WERI-Rb-1 (cell line): ENCODE results near the gene AKR1C2.
"Not testable (repeated sequence)": the region's sequence is repeated elsewhere in the genome, so short reads cannot be mapped to it uniquely, and the experiment has no call there.

Experiments used
- DNase-seq: peaks from one replicate; pipeline ENCODE4 v3.0.0-alpha.2; 2020
- H3K27ac ChIP-seq: fragments of 250-450 bp; sonication (Bioruptor Pico); 2 replicates; pipeline ENCODE4 v1.5.1; 2020; ENCODE audit warnings: mild to moderate bottlenecking, moderate library complexity
- H3K27me3 ChIP-seq: fragments of 250-450 bp; sonication (Bioruptor Pico); 2 replicates; pipeline ENCODE4 v1.5.1; 2021; ENCODE audit warnings: mild to moderate bottlenecking, low read depth, moderate library complexity; ENCODE audit not compliant: insufficient read depth, severe bottlenecking
- H3K36me3 ChIP-seq: fragments of 250-450 bp; sonication (Bioruptor Pico); 2 replicates; pipeline ENCODE4 v1.5.1; 2020; ENCODE audit warnings: mild to moderate bottlenecking, moderate library complexity
- H3K4me3 ChIP-seq: 2 replicates; pipeline ENCODE4 v1.5.1; 2011; ENCODE audit warnings: low read depth, mild to moderate bottlenecking, control low read depth, low read length
- H3K9me3 ChIP-seq: fragments of 250-450 bp; sonication (Bioruptor Pico); 2 replicates; pipeline ENCODE4 v1.5.1; 2021; ENCODE audit warnings: mild to moderate bottlenecking, moderate library complexity; ENCODE audit not compliant: severe bottlenecking
- TF ChIP-seq, protein P1 (sequence below): IDR thresholded peaks from 2 replicates; pipeline ENCODE4 v1.5.1; 2011; ENCODE audit warnings: low read depth, mild to moderate bottlenecking, control low read depth, inconsistent platforms, low read length

AKR1C2 gene

DNA sequence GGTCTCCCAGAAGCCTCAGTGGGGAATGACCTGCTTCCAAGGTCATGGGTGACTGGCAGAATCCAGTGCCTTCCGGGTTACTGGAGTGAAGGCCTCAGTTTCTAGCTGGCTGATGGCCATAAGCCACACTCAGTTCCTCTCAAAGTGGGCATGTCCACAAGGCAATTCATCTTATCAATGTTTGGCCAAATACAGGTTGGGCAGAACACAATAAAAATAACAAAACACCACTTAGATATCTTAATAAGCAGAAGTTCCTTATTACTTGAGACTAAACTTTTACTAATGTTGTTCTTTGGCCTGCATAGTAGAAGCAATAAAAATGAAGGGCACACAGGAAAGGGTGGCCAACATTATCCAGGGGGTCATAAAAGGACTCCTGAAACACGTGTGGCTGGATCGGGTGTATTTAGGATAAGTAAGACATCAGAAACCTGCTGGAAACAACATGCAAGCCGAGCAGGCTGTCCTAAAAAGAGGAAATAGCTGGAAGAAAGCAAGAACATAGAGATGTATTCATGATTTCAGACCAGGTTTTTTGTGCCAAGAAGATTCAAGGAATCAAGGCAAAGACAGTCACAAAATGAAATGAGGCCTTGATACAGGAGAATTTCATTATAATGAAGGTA, 19.6 kb upstream of the AKR1C2 start:
- TF ChIP-seq, protein P1, sequence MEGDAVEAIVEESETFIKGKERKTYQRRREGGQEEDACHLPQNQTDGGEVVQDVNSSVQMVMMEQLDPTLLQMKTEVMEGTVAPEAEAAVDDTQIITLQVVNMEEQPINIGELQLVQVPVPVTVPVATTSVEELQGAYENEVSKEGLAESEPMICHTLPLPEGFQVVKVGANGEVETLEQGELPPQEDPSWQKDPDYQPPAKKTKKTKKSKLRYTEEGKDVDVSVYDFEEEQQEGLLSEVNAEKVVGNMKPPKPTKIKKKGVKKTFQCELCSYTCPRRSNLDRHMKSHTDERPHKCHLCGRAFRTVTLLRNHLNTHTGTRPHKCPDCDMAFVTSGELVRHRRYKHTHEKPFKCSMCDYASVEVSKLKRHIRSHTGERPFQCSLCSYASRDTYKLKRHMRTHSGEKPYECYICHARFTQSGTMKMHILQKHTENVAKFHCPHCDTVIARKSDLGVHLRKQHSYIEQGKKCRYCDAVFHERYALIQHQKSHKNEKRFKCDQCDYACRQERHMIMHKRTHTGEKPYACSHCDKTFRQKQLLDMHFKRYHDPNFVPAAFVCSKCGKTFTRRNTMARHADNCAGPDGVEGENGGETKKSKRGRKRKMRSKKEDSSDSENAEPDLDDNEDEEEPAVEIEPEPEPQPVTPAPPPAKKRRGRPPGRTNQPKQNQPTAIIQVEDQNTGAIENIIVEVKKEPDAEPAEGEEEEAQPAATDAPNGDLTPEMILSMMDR: no peak
- DNase-seq: no peak
- no peaks in the 10 kb centered on the region for H3K36me3 ChIP-seq

DNA sequence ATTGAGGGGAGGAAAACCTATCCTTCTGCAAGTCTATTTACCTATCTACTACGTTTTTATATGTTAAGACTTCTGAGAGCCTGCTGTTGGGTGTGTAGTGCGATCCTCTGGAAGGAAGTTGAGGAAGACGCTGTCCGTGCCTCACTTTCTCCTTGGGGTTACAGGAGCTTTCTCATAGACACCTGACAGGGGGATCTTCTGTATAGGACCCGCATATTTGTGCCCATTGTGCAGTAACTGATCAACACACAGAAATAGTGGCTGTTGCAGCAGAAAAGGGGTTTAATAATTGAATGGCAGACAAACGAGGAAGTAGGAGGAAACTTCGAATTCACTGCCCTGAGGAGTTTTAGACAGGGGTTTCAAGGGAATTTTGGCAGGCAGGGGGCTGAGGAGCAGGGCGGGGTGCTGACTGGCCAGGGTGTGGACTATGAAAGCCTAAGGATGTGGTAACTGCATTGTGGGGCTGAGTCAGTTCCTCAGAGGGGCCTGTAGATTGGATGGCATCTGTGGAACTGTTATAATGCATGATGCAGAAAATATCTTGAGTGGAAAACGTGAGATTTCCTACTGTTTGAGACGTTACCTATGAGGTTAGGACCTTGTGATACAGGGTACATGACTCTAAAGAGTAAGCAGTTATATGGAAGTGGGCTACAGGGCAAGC, 18.1 kb upstream of the AKR1C2 start:
- not testable (repeated sequence) for H3K36me3 ChIP-seq, H3K9me3 ChIP-seq, DNase-seq, H3K4me3 ChIP-seq, H3K27me3 ChIP-seq, H3K27ac ChIP-seq

More for the DNA sequence above, 19.6 kb upstream of the AKR1C2 start:
- H3K9me3 ChIP-seq: no peaks in the 10 kb centered on the region
- no peaks in the 10 kb centered on the region for H3K27me3 ChIP-seq
- H3K27ac ChIP-seq: no peak overlapping the region
- no peak overlapping the region for H3K4me3 ChIP-seq

DNA sequence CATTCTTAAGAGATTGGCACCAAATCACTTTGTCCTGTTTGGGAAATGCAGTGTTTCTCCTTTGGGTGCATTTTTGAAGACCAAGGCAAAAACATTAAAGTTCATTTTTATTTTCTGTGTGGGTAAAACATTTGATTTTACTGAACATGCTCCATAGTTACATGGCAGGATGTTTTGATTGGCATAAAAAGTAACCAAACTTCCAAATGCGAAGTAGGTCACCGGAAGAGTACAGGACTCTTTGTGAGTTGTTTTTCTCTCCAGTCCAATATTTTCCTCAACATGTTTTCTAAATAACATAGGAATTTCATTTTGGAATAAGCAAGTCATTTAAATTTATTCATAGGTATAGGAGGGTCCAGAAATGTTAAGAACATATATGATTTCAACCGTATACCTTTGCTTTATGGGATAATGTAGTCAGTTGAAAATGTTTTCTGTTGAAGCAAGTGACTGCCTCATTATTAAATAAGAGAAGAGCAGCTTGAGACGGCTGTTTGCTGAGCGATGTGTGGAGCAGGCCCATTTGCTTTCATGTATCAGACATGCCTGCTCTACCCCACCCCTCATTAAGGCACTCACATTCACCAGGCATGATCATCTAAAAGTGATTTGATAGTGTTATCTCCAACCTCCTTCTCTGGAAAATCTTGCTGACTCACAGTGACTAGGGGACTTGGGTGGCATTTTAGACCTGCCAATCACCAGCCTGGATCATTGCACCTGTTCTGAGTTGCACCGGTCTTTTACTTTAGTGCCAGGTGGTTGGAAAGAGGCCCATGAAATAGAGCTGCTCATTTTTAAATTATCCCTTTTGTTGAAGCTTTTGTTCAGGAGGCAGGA, 16.3 kb upstream of the AKR1C2 start:
- not testable (repeated sequence) for H3K9me3 ChIP-seq, H3K27ac ChIP-seq, H3K27me3 ChIP-seq, DNase-seq, H3K4me3 ChIP-seq, H3K36me3 ChIP-seq

DNA sequence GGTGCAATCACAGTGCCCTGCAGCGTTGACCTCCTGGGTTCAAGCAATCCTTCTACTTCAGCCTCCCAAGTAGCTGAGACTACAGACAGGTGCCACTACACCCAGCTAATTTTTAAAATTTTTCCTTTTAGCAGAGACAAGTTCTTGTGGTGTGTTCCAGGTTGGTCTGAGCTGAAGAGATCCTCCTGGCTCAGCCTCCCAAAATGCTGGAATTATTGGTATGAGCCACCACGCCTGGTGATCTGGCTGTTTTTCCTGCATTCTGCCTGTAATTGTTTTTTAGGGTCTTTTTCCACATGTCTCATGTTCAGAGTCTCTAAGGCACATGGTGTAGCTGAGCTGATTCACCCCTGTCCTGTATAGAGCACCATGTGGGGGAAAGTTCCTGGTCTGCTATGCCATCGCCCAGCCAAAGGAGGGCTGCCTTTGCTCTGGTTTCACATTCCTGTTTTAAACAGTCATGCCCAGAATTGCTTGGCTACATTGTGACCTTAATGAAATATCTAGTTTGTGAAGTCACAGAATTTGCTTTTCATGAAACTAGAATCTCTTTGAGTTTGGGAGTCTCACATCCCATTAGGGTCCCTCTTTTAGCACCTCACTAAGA, 15.1 kb upstream of the AKR1C2 start:
- DNase-seq, H3K27ac ChIP-seq, H3K36me3 ChIP-seq, H3K4me3 ChIP-seq, H3K9me3 ChIP-seq, H3K27me3 ChIP-seq: not testable (repeated sequence)

DNA sequence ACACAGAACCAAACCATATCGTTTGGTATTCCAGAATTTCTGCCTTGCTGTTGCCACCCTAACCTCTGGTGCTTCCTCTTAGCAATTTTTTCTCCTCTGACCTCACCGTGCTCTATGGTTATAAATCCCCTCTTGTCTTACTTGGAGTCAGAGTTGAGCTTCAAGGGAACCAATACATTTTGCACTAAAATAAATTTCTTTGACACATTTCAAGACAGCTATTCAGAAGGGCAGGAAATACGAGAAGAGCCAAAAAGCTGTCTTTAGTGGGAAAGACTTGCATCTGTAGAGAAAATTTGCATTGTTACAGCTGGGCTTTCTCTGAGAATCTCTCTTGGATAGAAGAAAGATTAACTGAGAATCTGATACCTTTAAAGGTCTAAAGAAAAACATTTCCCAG, 14.5 kb upstream of the AKR1C2 start:
- TF ChIP-seq, protein P1: no peak
- DNase-seq: no peak
- no peak overlapping the region for H3K4me3 ChIP-seq
- no peaks in the 10 kb centered on the region for H3K27me3 ChIP-seq
- no peaks in the 10 kb centered on the region for H3K9me3 ChIP-seq
- no peaks in the 10 kb centered on the region for H3K36me3 ChIP-seq
- no peak overlapping the region for H3K27ac ChIP-seq

DNA sequence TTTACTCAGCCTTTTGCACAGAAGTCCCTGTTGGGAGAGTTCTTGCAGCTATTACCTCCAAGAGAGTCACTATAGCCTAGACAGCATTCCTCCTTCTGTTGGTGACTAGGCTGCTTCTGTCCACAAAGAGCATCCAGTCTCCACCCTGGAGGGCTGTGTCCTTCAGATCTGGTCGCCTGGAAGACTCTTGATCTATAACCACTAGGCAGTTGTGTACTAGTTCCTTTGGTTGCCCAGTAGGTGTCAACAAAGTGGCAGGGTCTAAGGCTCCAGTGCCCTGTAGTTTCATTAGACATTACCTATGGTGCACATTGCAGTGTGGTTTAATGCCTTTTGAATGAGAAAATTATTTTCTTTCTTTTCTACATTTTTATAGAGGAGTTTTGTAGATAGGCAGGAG, 11.3 kb upstream of the AKR1C2 start:
- H3K9me3 ChIP-seq: no peaks in the 10 kb centered on the region
- TF ChIP-seq, protein P1: no peak
- no peaks in the 10 kb centered on the region for H3K27me3 ChIP-seq
- H3K36me3 ChIP-seq: no peaks in the 10 kb centered on the region
- DNase-seq: no peak
- no peak overlapping the region for H3K27ac ChIP-seq
- no peak overlapping the region for H3K4me3 ChIP-seq

DNA sequence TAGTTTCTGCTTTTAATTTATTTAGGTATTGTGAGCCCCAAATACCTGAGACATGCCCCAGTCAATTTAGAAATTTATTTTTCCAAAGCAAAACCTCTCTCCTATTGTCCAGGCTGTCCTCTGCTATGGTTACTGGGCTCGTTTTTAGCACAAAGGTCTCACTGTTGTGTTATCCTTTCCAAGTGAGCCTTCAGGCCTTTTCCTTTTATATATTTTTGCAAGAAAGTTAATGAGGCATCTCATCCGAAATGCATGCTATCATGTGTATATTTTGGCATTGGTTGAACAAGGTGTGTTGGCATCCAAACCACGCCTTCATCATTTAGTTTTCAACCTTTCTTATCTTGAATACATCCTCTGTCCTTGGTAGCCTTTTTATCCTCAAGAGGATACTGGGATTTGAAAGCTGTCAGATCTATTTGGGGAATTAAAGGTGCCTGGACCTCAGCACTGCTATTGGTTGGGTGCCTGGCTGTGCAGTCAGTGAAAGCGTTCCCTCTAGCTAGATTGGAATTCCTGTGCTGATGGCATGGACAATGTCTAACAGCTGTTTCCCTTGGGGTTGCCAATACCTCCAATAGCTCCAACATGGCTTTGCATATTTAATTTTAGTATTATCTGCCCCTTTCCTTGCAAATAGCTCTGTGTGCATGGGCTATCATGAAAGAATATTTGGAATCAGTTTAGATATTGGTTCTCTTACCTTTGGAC, 10.7 kb upstream of the AKR1C2 start:
- not testable (repeated sequence) for H3K27ac ChIP-seq, H3K36me3 ChIP-seq, H3K9me3 ChIP-seq, DNase-seq, H3K4me3 ChIP-seq, H3K27me3 ChIP-seq
